Right forelimb (tissue), 1 donor: Measurements from ENCODE around the gene PPP1R2C.

ENCODE experiments used
- DNase-seq: peaks from one replicate; pipeline ENCODE4 v3.0.0-alpha.2; 2018

The PPP1R2C gene

GRCh38 chrX:42778096-42778495 lies at the start of gene PPP1R2C:
TSS of gene PPP1R2C (minus strand) at chrX:42778163. CDS start at chrX:42778079, 84 bp downstream.
- DNase-seq, result no peak

- no peak for DNase-seq
These were observed 47.2 kb upstream of the PPP1R2C start for GRCh38 chrX:42825201-42825600.

- DNase-seq, result no peak
These were observed 46.6 kb upstream of the PPP1R2C start for GRCh38 chrX:42824541-42824940.

GRCh38 chrX:42823443-42823842 lies 45.5 kb upstream of the PPP1R2C start:
- DNase-seq, result no peak

GRCh38 chrX:42821803-42822443 lies 44.0 kb upstream of the PPP1R2C start:
- no peak for DNase-seq

- no peak for DNase-seq
These were observed 40.4 kb upstream of the PPP1R2C start for GRCh38 chrX:42818151-42818921.

GRCh38 chrX:42809569-42809968 lies 31.6 kb upstream of the PPP1R2C start:
- DNase-seq, result no peak

- no peak for DNase-seq
These were observed 29.4 kb upstream of the PPP1R2C start for GRCh38 chrX:42807393-42807792.

- DNase-seq, result no peak
These were observed 26.6 kb upstream of the PPP1R2C start for GRCh38 chrX:42804524-42804923.

- DNase-seq, result no peak
These were observed 25.4 kb upstream of the PPP1R2C start for GRCh38 chrX:42803320-42803719.

- no peak for DNase-seq
These were observed 19.8 kb upstream of the PPP1R2C start for GRCh38 chrX:42797651-42798269.

- DNase-seq, result no peak
These were observed 5.5 kb upstream of the PPP1R2C start for GRCh38 chrX:42783451-42783850.

- no peak for DNase-seq
These were observed 1.8 kb downstream of the PPP1R2C start for GRCh38 chrX:42776195-42776594.

GRCh38 chrX:42772874-42773273 lies 5.1 kb downstream of the PPP1R2C start:
- no peak for DNase-seq

GRCh38 chrX:42771506-42772335 lies 6.2 kb downstream of the PPP1R2C start:
- no peak for DNase-seq

GRCh38 chrX:42770566-42770965 lies 7.4 kb downstream of the PPP1R2C start:
- DNase-seq, result no peak

GRCh38 chrX:42759881-42760280 lies 18.1 kb downstream of the PPP1R2C start:
- no peak for DNase-seq

- no peak for DNase-seq
These were observed 22.1 kb downstream of the PPP1R2C start for GRCh38 chrX:42755815-42756214.

GRCh38 chrX:42754603-42755002 lies 23.4 kb downstream of the PPP1R2C start:
- DNase-seq, result no peak

- no peak for DNase-seq
These were observed 23.8 kb downstream of the PPP1R2C start for GRCh38 chrX:42754115-42754514.

GRCh38 chrX:42752730-42753129 lies 25.2 kb downstream of the PPP1R2C start:
- DNase-seq, result no peak

- DNase-seq, result no peak
These were observed 26.4 kb downstream of the PPP1R2C start for GRCh38 chrX:42751573-42751972.
